Omental fat pad (tissue), 4 donors: ENCODE measurements around the gene AZIN2. TPM values are rescaled to one million over a fixed set of nuclear protein-coding genes. Genes with fewer than 3 reads are reported as not detected.

ENCODE experiments used
- ATAC-seq: fragments of 150-250 bp; one replicate; pipeline ENCODE4 v1.9.1; 2016; ENCODE audit warnings: mild to moderate bottlenecking, moderate library complexity; ENCODE audit not compliant: low FRiP score
- DNase-seq: peaks from one replicate; pipeline ENCODE4 v3.0.0-alpha.2; 2019; ENCODE audit warnings: low spot score
- CTCF ChIP-seq, 3 donors: fragments of 450-650 bp; IDR thresholded peaks; one replicate each; pipeline ENCODE4 v1.5.1; 2016 to 2017; ENCODE audit warnings: antibody characterized with exemption in 3 of 3, mild to moderate bottlenecking in 3 of 3, moderate library complexity in 2 of 3
- total RNA-seq, 4 donors: library from RNA; depleted of rRNA; stranded (reverse); fragments of >200 nt; gene quantifications; one replicate each; pipeline ENCODE4 v1.1.0, GENCODE V29; 2016

The AZIN2 gene
- total RNA-seq, 4 donors from 2014 or later = 1.8 to 5.3 (median 3.5) TPM

GRCh38 chr1:33146003-33146402 is 65.0 kb downstream of the AZIN2 start:
- DNase-seq (no peak), ATAC-seq (no peak)
- TF ChIP-seq CTCF (IDR thresholded peaks at IDR 0.05) = no peak

GRCh38 chr1:33147275-33147996 is 66.5 kb downstream of the AZIN2 start:
- TF ChIP-seq CTCF (IDR thresholded peaks at IDR 0.05) = no peak

GRCh38 chr1:33147997-33148314 is 67.0 kb downstream of the AZIN2 start:
- ATAC-seq = no peak
- DNase-seq = no peak
- no peak for TF ChIP-seq CTCF (IDR thresholded peaks at IDR 0.05)

More at GRCh38 chr1:33147275-33147996, 66.5 kb downstream of the AZIN2 start:
- DNase-seq (no peak), ATAC-seq (no peak)

GRCh38 chr1:33148615-33149014 is 67.7 kb downstream of the AZIN2 start:
- no peak for DNase-seq
- ATAC-seq = no peak
- TF ChIP-seq CTCF (IDR thresholded peaks at IDR 0.05) = no peak

GRCh38 chr1:33149453-33150190 is 68.7 kb downstream of the AZIN2 start:
- DNase-seq = no peak
- TF ChIP-seq CTCF (IDR thresholded peaks at IDR 0.05) = no peak
- no peak for ATAC-seq

GRCh38 chr1:33150522-33150921 is 69.6 kb downstream of the AZIN2 start:
- DNase-seq (no peak), ATAC-seq (no peak)
- TF ChIP-seq CTCF (IDR thresholded peaks at IDR 0.05) = no peak

GRCh38 chr1:33151116-33151515 is 70.2 kb downstream of the AZIN2 start:
- ATAC-seq (no peak), DNase-seq (no peak)
- no peak for TF ChIP-seq CTCF (IDR thresholded peaks at IDR 0.05)
